NT2/D1 (cell line): Measurements from ENCODE around the gene IPO5.

Source experiments
- DNase-seq: peaks from one replicate; pipeline ENCODE4 v3.0.0-alpha.2; 2011; ENCODE audit warnings: low read depth, low spot score
- H3K27me3 ChIP-seq: 2 replicates; pipeline ENCODE4 v1.6.0; 2011; ENCODE audit warnings: mild to moderate bottlenecking; ENCODE audit not compliant: insufficient read length, insufficient read depth
- H3K36me3 ChIP-seq: 2 replicates; pipeline ENCODE4 v1.6.1; 2011; ENCODE audit warnings: mild to moderate bottlenecking, low read length, mixed read lengths; ENCODE audit not compliant: insufficient read depth, insufficient read length
- H3K4me1 ChIP-seq: 2 replicates; pipeline ENCODE4 v1.5.1; 2011; ENCODE audit not compliant: insufficient read depth, insufficient read length
- H3K4me3 ChIP-seq: 2 replicates; pipeline ENCODE4 v1.5.1; 2011; ENCODE audit warnings: low read depth; ENCODE audit not compliant: insufficient read length
- H3K9ac ChIP-seq: 2 replicates; pipeline ENCODE4 v1.6.0; 2011; ENCODE audit warnings: low read depth; ENCODE audit not compliant: insufficient read length
- H3K9me3 ChIP-seq: 2 replicates; pipeline ENCODE4 v1.5.1; 2011; ENCODE audit warnings: mild to moderate bottlenecking, low read length; ENCODE audit not compliant: insufficient read depth
- SUZ12 ChIP-seq: IDR thresholded peaks from 2 replicates; pipeline ENCODE4 v1.6.1; 2011; ENCODE audit not compliant: insufficient read length, insufficient read depth; ENCODE audit errors: extremely low read depth
- YY1 ChIP-seq: IDR thresholded peaks from 2 replicates; pipeline ENCODE4 v1.6.1; 2011; ENCODE audit not compliant: insufficient read length, insufficient read depth
- ZNF274 ChIP-seq: IDR thresholded peaks from 2 replicates; pipeline ENCODE4 v1.6.1; 2011; ENCODE audit warnings: mild to moderate bottlenecking, low read depth, low read length

The IPO5 gene

GRCh38 chr13:97975280-97975847 lies 21.9 kb downstream of the IPO5 start:
- peak overlapping the region; percentile 83 for H3K9ac ChIP-seq
- H3K4me1 ChIP-seq: no peaks in the 10 kb centered on the region
- peak overlapping the region; percentile 41 for H3K4me3 ChIP-seq
- no peak for TF ChIP-seq ZNF274
- TF ChIP-seq YY1: no peak
- TF ChIP-seq SUZ12: no peak
- DNase-seq: no peak
- peaks cover 12% of the 10 kb centered on the region for H3K36me3 ChIP-seq
- H3K27me3 ChIP-seq: no peaks in the 10 kb centered on the region
- no peaks in the 10 kb centered on the region for H3K9me3 ChIP-seq

- DNase-seq: peak; percentile 89
- no peak for TF ChIP-seq ZNF274
- TF ChIP-seq YY1: no peak
- peaks cover 16% of the 10 kb centered on the region for H3K36me3 ChIP-seq
- H3K4me3 ChIP-seq: peak overlapping the region; percentile 41
- peak overlapping the region; percentile 83 for H3K9ac ChIP-seq
- H3K27me3 ChIP-seq: no peaks in the 10 kb centered on the region
- no peaks in the 10 kb centered on the region for H3K4me1 ChIP-seq
- no peaks in the 10 kb centered on the region for H3K9me3 ChIP-seq
These were observed 22.6 kb downstream of the IPO5 start for GRCh38 chr13:97975848-97976609.

- no peaks in the 10 kb centered on the region for H3K9me3 ChIP-seq
- H3K4me1 ChIP-seq: no peaks in the 10 kb centered on the region
- H3K27me3 ChIP-seq: no peaks in the 10 kb centered on the region
- peak overlapping the region; percentile 96 for H3K9ac ChIP-seq
- peaks cover 22% of the 10 kb centered on the region for H3K36me3 ChIP-seq
- no peak for DNase-seq
- no peak for TF ChIP-seq SUZ12
- TF ChIP-seq YY1: no peak
- no peak for TF ChIP-seq ZNF274
- peak overlapping the region; percentile 90 for H3K4me3 ChIP-seq
These were observed 23.4 kb downstream of the IPO5 start for GRCh38 chr13:97976610-97977521.

- Histone ChIP-seq H3K9ac (peak overlapping the region; percentile 96), H3K9me3 (no peaks in the 10 kb centered on the region), H3K27me3 (no peaks in the 10 kb centered on the region), H3K36me3 (peaks cover 34% of the 10 kb centered on the region), H3K4me3 (peak overlapping the region; percentile 90), H3K4me1 (no peaks in the 10 kb centered on the region)
- no peak for DNase-seq
- TF ChIP-seq SUZ12 (no peak), YY1 (no peak), ZNF274 (no peak)
These were observed 24.5 kb downstream of the IPO5 start for GRCh38 chr13:97977982-97978381.

GRCh38 chr13:97978651-97979050 lies 25.2 kb downstream of the IPO5 start:
- no peaks in the 10 kb centered on the region for H3K9me3 ChIP-seq
- no peak for TF ChIP-seq ZNF274
- no peaks in the 10 kb centered on the region for H3K27me3 ChIP-seq
- H3K4me1 ChIP-seq: no peaks in the 10 kb centered on the region
- no peak overlapping the region for H3K4me3 ChIP-seq
- H3K9ac ChIP-seq: no peak overlapping the region
- peaks cover 38% of the 10 kb centered on the region for H3K36me3 ChIP-seq
- no peak for DNase-seq

GRCh38 chr13:97979051-97979450 lies 25.6 kb downstream of the IPO5 start:
- H3K9ac ChIP-seq: no peak overlapping the region
- H3K4me3 ChIP-seq: no peak overlapping the region
- no peaks in the 10 kb centered on the region for H3K4me1 ChIP-seq
- no peak for TF ChIP-seq SUZ12
- no peak for TF ChIP-seq ZNF274
- no peak for TF ChIP-seq YY1
- peaks cover 38% of the 10 kb centered on the region for H3K36me3 ChIP-seq
- DNase-seq: no peak
- H3K27me3 ChIP-seq: no peaks in the 10 kb centered on the region
- no peaks in the 10 kb centered on the region for H3K9me3 ChIP-seq

- no peaks in the 10 kb centered on the region for H3K9me3 ChIP-seq
- DNase-seq: no peak
- TF ChIP-seq ZNF274 (no peak), YY1 (no peak), SUZ12 (no peak)
- no peaks in the 10 kb centered on the region for H3K4me1 ChIP-seq
- no peaks in the 10 kb centered on the region for H3K27me3 ChIP-seq
- peaks cover 43% of the 10 kb centered on the region for H3K36me3 ChIP-seq
- no peak overlapping the region for H3K9ac ChIP-seq
- no peak overlapping the region for H3K4me3 ChIP-seq
These were observed 26.1 kb downstream of the IPO5 start for GRCh38 chr13:97979556-97979955.
